Loucy (cell line): Measurements from ENCODE around the gene PFKFB4.

Experiments used
- H2AFZ ChIP-seq: fragments of 200-600 bp; sonication (generic); 2 replicates; pipeline ENCODE4 v1.6.0; 2016; ENCODE audit warnings: antibody characterized with exemption, mild to moderate bottlenecking, low read length, moderate library complexity
- H3F3A ChIP-seq: fragments of 200-600 bp; 2 replicates; pipeline ENCODE4 v1.6.0; 2016; ENCODE audit warnings: antibody characterized with exemption, low read depth, mild to moderate bottlenecking
- H3K27me3 ChIP-seq: fragments of 200-600 bp; sonication (generic); 2 replicates; pipeline ENCODE4 v1.6.1; 2014; ENCODE audit warnings: low read length, mild to moderate bottlenecking; ENCODE audit not compliant: insufficient read depth, poor library complexity, severe bottlenecking
- H3K36me3 ChIP-seq: fragments of 200-600 bp; sonication (generic); 2 replicates; pipeline ENCODE4 v1.6.1; 2016; ENCODE audit warnings: low read length; ENCODE audit not compliant: insufficient read depth
- H3K4me1 ChIP-seq: fragments of 200-600 bp; sonication (generic); 2 replicates; pipeline ENCODE4 v1.5.1; 2014; ENCODE audit warnings: low read length, mild to moderate bottlenecking; ENCODE audit not compliant: insufficient read depth, poor library complexity, severe bottlenecking
- H3K4me2 ChIP-seq: fragments of 200-600 bp; sonication (generic); 2 replicates; pipeline ENCODE4 v1.6.0; 2014; ENCODE audit warnings: antibody characterized with exemption, low read length, low read depth, mild to moderate bottlenecking; ENCODE audit not compliant: poor library complexity, severe bottlenecking
- H3K4me3 ChIP-seq: fragments of 200-600 bp; sonication (generic); 2 replicates; pipeline ENCODE4 v1.5.1; 2014; ENCODE audit warnings: low read length, mild to moderate bottlenecking, mixed read lengths; ENCODE audit not compliant: poor library complexity, severe bottlenecking
- H3K79me2 ChIP-seq: fragments of 200-600 bp; sonication (generic); 2 replicates; pipeline ENCODE4 v1.6.1; 2014; ENCODE audit warnings: low read length; ENCODE audit not compliant: insufficient read depth
- H3K9ac ChIP-seq: fragments of 200-600 bp; sonication (generic); 2 replicates; pipeline ENCODE4 v1.6.0; 2014; ENCODE audit warnings: mild to moderate bottlenecking, low read depth, low read length, moderate library complexity; ENCODE audit not compliant: poor library complexity, severe bottlenecking
- H3K9me2 ChIP-seq: fragments of 200-600 bp; sonication (generic); replicated peaks from 2 replicates; pipeline ENCODE4 v1.6.1; 2016; ENCODE audit warnings: low read depth, low read length, mixed read lengths
- H3K9me3 ChIP-seq: fragments of 200-600 bp; sonication (generic); 2 replicates; pipeline ENCODE4 v1.6.1; 2014; ENCODE audit warnings: mild to moderate bottlenecking, antibody characterized with exemption, low read length, low read depth; ENCODE audit not compliant: insufficient read depth
- H4K20me1 ChIP-seq: fragments of 200-600 bp; sonication (generic); 2 replicates; pipeline ENCODE4 v1.6.0; 2014; ENCODE audit warnings: antibody characterized with exemption, low read length, mild to moderate bottlenecking; ENCODE audit not compliant: insufficient read depth, poor library complexity, severe bottlenecking
- CTCF ChIP-seq: fragments of 200-600 bp; sonication (generic); conservative IDR thresholded peaks from 2 replicates; pipeline ENCODE4 v1.5.1; 2014; ENCODE audit warnings: mild to moderate bottlenecking, antibody characterized with exemption, low read length
- EZH2phosphoT487 ChIP-seq: fragments of 200-600 bp; IDR thresholded peaks from 2 replicates; pipeline ENCODE4 v1.6.1; 2018; ENCODE audit warnings: antibody characterized with exemption, mild to moderate bottlenecking, moderate library complexity, borderline replicate concordance

Gene PFKFB4

GRCh38 chr3:48575366-48575765, 18.8 kb upstream of the PFKFB4 start:
- no peaks in the 10 kb centered on the region for H4K20me1 ChIP-seq
- H3F3A ChIP-seq, result no peaks in the 10 kb centered on the region

GRCh38 chr3:48573973-48574585, 17.5 kb upstream of the PFKFB4 start:
- Histone ChIP-seq H3K36me3 (no peaks in the 10 kb centered on the region), H4K20me1 (no peaks in the 10 kb centered on the region), H3K79me2 (no peaks in the 10 kb centered on the region), H3F3A (no peaks in the 10 kb centered on the region), H3K4me3 (no peak overlapping the region), H3K9me2 (no peaks in the 10 kb centered on the region), H3K4me2 (no peak overlapping the region), H3K4me1 (no peaks in the 10 kb centered on the region), H2AFZ (no peak overlapping the region), H3K9me3 (no peaks in the 10 kb centered on the region), H3K9ac (no peak overlapping the region), H3K27me3 (no peaks in the 10 kb centered on the region)
- TF ChIP-seq EZH2phosphoT487 (no peak), CTCF (no peak)

More at GRCh38 chr3:48575366-48575765, 18.8 kb upstream of the PFKFB4 start:
- H3K9me2 ChIP-seq, result no peaks in the 10 kb centered on the region
- no peak overlapping the region for H3K4me2 ChIP-seq
- H3K27me3 ChIP-seq, result no peaks in the 10 kb centered on the region
- H3K79me2 ChIP-seq, result no peaks in the 10 kb centered on the region
- no peak overlapping the region for H3K4me3 ChIP-seq
- no peak overlapping the region for H2AFZ ChIP-seq
- H3K9ac ChIP-seq, result no peak overlapping the region
- TF ChIP-seq CTCF (no peak), EZH2phosphoT487 (no peak)
- no peaks in the 10 kb centered on the region for H3K4me1 ChIP-seq
- H3K9me3 ChIP-seq, result no peaks in the 10 kb centered on the region
- no peaks in the 10 kb centered on the region for H3K36me3 ChIP-seq

DNA sequence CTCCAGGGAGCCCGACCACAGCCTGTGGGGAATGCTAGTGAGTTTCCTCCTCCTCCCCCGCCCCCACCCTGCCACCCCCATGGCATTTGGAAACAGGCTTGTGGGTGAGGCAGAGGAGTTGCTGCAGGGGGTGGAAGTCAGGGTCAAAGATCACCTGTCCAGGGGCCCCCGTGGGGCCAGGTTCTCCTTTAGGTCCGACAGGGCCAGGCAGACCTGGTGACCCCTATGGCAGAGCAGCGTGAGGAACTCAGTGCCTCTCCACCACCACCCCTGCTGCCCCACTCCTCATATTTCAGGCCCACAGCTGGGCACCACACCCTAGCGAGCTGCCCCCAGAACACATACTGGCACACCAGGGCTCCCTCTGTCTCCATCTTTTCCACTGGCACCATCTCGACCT, 15.9 kb upstream of the PFKFB4 start:
- no peaks in the 10 kb centered on the region for H3K9me2 ChIP-seq
- no peak overlapping the region for H3K9ac ChIP-seq
- H3K4me3 ChIP-seq, result no peak overlapping the region
- H3K36me3 ChIP-seq, result no peaks in the 10 kb centered on the region
- H3K79me2 ChIP-seq, result no peaks in the 10 kb centered on the region
- H4K20me1 ChIP-seq, result no peaks in the 10 kb centered on the region
- no peak overlapping the region for H3K4me2 ChIP-seq
- H3K27me3 ChIP-seq, result no peaks in the 10 kb centered on the region
- H3K4me1 ChIP-seq, result no peaks in the 10 kb centered on the region
- no peak for TF ChIP-seq EZH2phosphoT487
- no peak for TF ChIP-seq CTCF
- H2AFZ ChIP-seq, result no peak overlapping the region
- H3F3A ChIP-seq, result no peaks in the 10 kb centered on the region
- H3K9me3 ChIP-seq, result no peaks in the 10 kb centered on the region
